Activated CD4-positive, alpha-beta T cell treated with anti-CD3 and anti-CD28 coated beads, Interleukin-2, amount 50 U/mL, for 4 hours (primary cell): ENCODE results near the gene PGLYRP3.

Source experiments
- DNase-seq, 2 experiments: peaks; one replicate each; pipeline ENCODE4 v3.0.0-alpha.2; 2020

The PGLYRP3 gene

GRCh38 chr1:153251988-153252387, 60.8 kb downstream of the PGLYRP3 start:
- DNase-seq, result no peak

- no peak for DNase-seq
Observed at GRCh38 chr1:153251562-153251961, 61.2 kb downstream of the PGLYRP3 start.

- DNase-seq, result no peak
Observed at GRCh38 chr1:153251087-153251486, 61.7 kb downstream of the PGLYRP3 start.

- DNase-seq, result no peak
Observed at GRCh38 chr1:153250166-153250565, 62.6 kb downstream of the PGLYRP3 start.

GRCh38 chr1:153248176-153248879, 64.4 kb downstream of the PGLYRP3 start:
- DNase-seq, result no peak
